ENCODE data around the gene C7orf25.

- TF ChIP-seq ZNF512 (CRISPR knock-in tag; IDR thresholded peaks at IDR 0.05; ENCODE audit: borderline replicate concordance) (no peak), RELA (CRISPR knock-in tag; IDR thresholded peaks at IDR 0.05; ENCODE audit: borderline replicate concordance) (no peak), CTCF (IDR thresholded peaks at IDR 0.05) (no peak), ZNF423 (CRISPR knock-in tag; IDR thresholded peaks at IDR 0.05) (no peak), ZSCAN18 (CRISPR knock-in tag; IDR thresholded peaks at IDR 0.05) (no peak), ESRRA (CRISPR knock-in tag; IDR thresholded peaks at IDR 0.05; ENCODE audit: borderline replicate concordance) (no peak), PRRX2 (CRISPR knock-in tag; IDR thresholded peaks at IDR 0.05) (no peak), ATF1 (CRISPR knock-in tag; IDR thresholded peaks at IDR 0.05) (no peak), MLX (CRISPR knock-in tag; IDR thresholded peaks at IDR 0.05) (no peak), TCF7 (CRISPR knock-in tag; IDR thresholded peaks at IDR 0.05; ENCODE audit: low read depth) (no peak), E2F4 (CRISPR knock-in tag; IDR thresholded peaks at IDR 0.05; ENCODE audit: borderline replicate concordance, low read depth) (no peak)
Measured at GRCh38 chr7:42926204-42926603, 14.3 kb upstream of the C7orf25 start.
